K562 (cell line): Measurements from ENCODE around the gene ACSL6. TPM values are rescaled to one million over a fixed set of nuclear protein-coding genes. Genes with fewer than 3 reads are reported as not detected.
A peak's percentile ranks its signal among the peaks of the same experiment; 100 is the strongest.

Experiments used
- ATAC-seq: fragments of 200-7000 bp; cut with Tn5 transposase; 3 replicates; pipeline ENCODE4 v1.9.1; 2020; ENCODE audit warnings: moderate library complexity
- BruUV-seq: library from RNA; stranded (reverse); fragments of 400-500 nt; replicated peaks from 2 replicates; lab custom pipeline; 2021; lab: Mats Ljungman, UMichigan
- CTCF ChIA-PET: fragments of 300-600 bp; formaldehyde crosslinking; extraction: SDS; loops from one replicate; lab custom pipeline; 2021; ENCODE audit warnings: low intra/inter-chr PET ratio; lab: Yijun Ruan, JAX
- POLR2A ChIA-PET: fragments of 300-600, 350-650 bp; sonication (Branson Sonifier 250); formaldehyde crosslinking; extraction: SDS; loops from one replicate; lab custom pipeline; 2021; ENCODE audit warnings: antibody characterized with exemption, inconsistent platforms; lab: Yijun Ruan, JAX
- DNase-seq, 4 experiments: peaks; one replicate each; pipeline versions ENCODE4 v3.0.0 to v3.0.0-alpha.2; 2011 to 2018; ENCODE audit warnings: low spot score in 3 of 4, mixed read lengths in 3 of 4; ENCODE audit errors: extremely low read depth in 1 of 4
- FAIRE-seq: peaks from 2 replicates; lab custom pipeline; 2011; peaks lifted over from hg19 to GRCh38; lab: Jason Lieb, UNC
- H2AFZ ChIP-seq: 2 replicates; pipeline ENCODE4 v1.6.0; 2011; ENCODE audit warnings: low read depth, low read length, control low read depth, inconsistent platforms
- H3K27ac ChIP-seq: fragments of 200-600 bp; 3 replicates; pipeline ENCODE4 v1.8.0; 2011; ENCODE audit warnings: low read depth, mild to moderate bottlenecking, control low read depth, inconsistent platforms, low read length, moderate library complexity, mixed read lengths; ENCODE audit errors: extremely low read depth
- H3K27me3 ChIP-seq, 2 experiments: fragments of 300-600 bp in 1 of 2; 2 replicates in 1 of 2; 3 replicates in 1 of 2; pipeline versions ENCODE4 v1.6.0 to v1.8.0; 2011; ENCODE audit warnings: inconsistent platforms in 2 of 2, low read length in 2 of 2, mild to moderate bottlenecking in 1 of 2, mixed read lengths in 1 of 2, moderate library complexity in 1 of 2; ENCODE audit not compliant: control insufficient read depth in 2 of 2, insufficient read depth in 2 of 2
- H3K36me3 ChIP-seq: fragments of 300-600 bp; 3 replicates; pipeline ENCODE4 v1.8.0; 2011; ENCODE audit warnings: mild to moderate bottlenecking, low read length, inconsistent platforms; ENCODE audit not compliant: control insufficient read depth, insufficient read depth
- H3K4me1 ChIP-seq, 2 experiments: fragments of 200-600 bp in 1 of 2; replicated peaks in 1 of 2; 2 replicates in 1 of 2; 3 replicates in 1 of 2; pipeline versions ENCODE4 v1.5.1 to v1.8.0; 2011; ENCODE audit warnings: inconsistent platforms in 2 of 2, low read length in 2 of 2, mild to moderate bottlenecking in 1 of 2, mixed read lengths in 1 of 2, moderate library complexity in 1 of 2; ENCODE audit not compliant: control insufficient read depth in 2 of 2, insufficient read depth in 2 of 2
- H3K4me2 ChIP-seq: 2 replicates; pipeline ENCODE4 v1.6.1; 2011; ENCODE audit warnings: low read length, control low read depth, inconsistent platforms, mixed read lengths; ENCODE audit not compliant: insufficient read depth
- H3K4me3 ChIP-seq: fragments of 200-600 bp; sonication (generic), shearing (Covaris generic); 2 replicates; pipeline ENCODE4 v1.5.1; 2016; ENCODE audit warnings: control low read depth, inconsistent platforms
- H3K79me2 ChIP-seq: fragments of 200-600 bp; 3 replicates; pipeline ENCODE4 v1.8.0; 2011; ENCODE audit warnings: low read length, inconsistent platforms; ENCODE audit not compliant: control insufficient read depth, insufficient read depth
- H3K9ac ChIP-seq, 2 experiments: 2 replicates each; pipeline versions ENCODE4 v1.6.0 to v1.6.1; 2011; ENCODE audit warnings: low read depth in 2 of 2, low read length in 2 of 2, control low read depth in 1 of 2, inconsistent platforms in 1 of 2, mild to moderate bottlenecking in 1 of 2, mixed read lengths in 1 of 2; ENCODE audit not compliant: insufficient read depth in 1 of 2
- H3K9me1 ChIP-seq: one replicate; pipeline ENCODE4 v1.6.0; 2011; ENCODE audit warnings: inconsistent platforms, mild to moderate bottlenecking, low read length, moderate library complexity; ENCODE audit not compliant: control insufficient read depth, insufficient read depth
- H3K9me3 ChIP-seq: replicated peaks from 2 replicates; pipeline ENCODE4 v1.5.1; 2011; ENCODE audit warnings: low read depth, low read length, inconsistent platforms; ENCODE audit not compliant: control insufficient read depth, insufficient read depth
- H4K20me1 ChIP-seq: replicated peaks from 2 replicates; pipeline ENCODE4 v1.6.1; 2011; ENCODE audit warnings: low read length, inconsistent platforms, mixed read lengths; ENCODE audit not compliant: control insufficient read depth, insufficient read depth
- FOXK1 ChIP-seq: sonication (generic); formaldehyde crosslinking; IDR thresholded peaks from 2 replicates; pipeline ENCODE4 v1.8.0; 2022; ENCODE audit warnings: missing genetic modification reagents, mild to moderate bottlenecking, borderline replicate concordance
- ZBTB8A ChIP-seq: fragments of 450-650 bp; IDR thresholded peaks from 2 replicates; pipeline ENCODE4 v1.6.1; 2018; ENCODE audit warnings: mild to moderate bottlenecking, moderate library complexity; ENCODE audit not compliant: partially characterized antibody
- WGBS: fragments of 100-300 bp; shearing (Covaris generic); methylation state at CpG from one replicate; pipeline ENCODE4 v1.1.6; 2016; ENCODE audit warnings: low coverage, mixed read lengths; ENCODE audit not compliant: insufficient coverage; ENCODE audit errors: missing lambda C conversion rate; 5-methylcytosine and 5-hydroxymethylcytosine counted together
- in situ Hi-C: fragments of 300-500 bp; cut with MboI; formaldehyde crosslinking; loops from 4 replicates; pipeline ENCODE4 v1.15.0; 2018; ENCODE audit warnings: inconsistent platforms, mixed read lengths
- intact Hi-C: fragments of 100-400 bp; cut with micrococcal nuclease; formaldehyde crosslinking; loops from 2 replicates; pipeline ENCODE4 v1.14.2; 2022
- polyA plus RNA-seq, 8 experiments: library from polyadenylated mRNA; depleted of rRNA in 4 of 8; stranded (reverse) in 5 of 8; unstranded in 3 of 8; fragments of >200 nt; fragmentation: Nextera tagmentation in 2 of 8; fragmentation: Illumina TruSeq in 1 of 8; extraction: Ambion mirVana in 2 of 8; extraction: Trizol in 1 of 8; gene quantifications; 2 replicates each; pipeline versions ENCODE4 v1.2.1 to v1.2.3, GENCODE V29; 2011 to 2014; ENCODE audit warnings: inconsistent platforms in 1 of 8, missing spikeins in 1 of 8
- total RNA-seq, 7 experiments: library from RNA; depleted of rRNA in 6 of 7; stranded (reverse); fragments of >200 nt in 6 of 7; fragmentation: Illumina TruSeq in 2 of 7; extraction: Trizol in 2 of 7; gene quantifications; 2 replicates each; pipeline versions ENCODE4 v1.2.1 to v1.2.3, GENCODE V29; 2011 to 2021; ENCODE audit warnings: low replicate concordance in 1 of 7
- TF ChIP-seq, protein P1 (sequence below): sonication (generic); IDR thresholded peaks from 2 replicates; pipeline ENCODE4 v1.6.1; 2016

ACSL6 gene
- total and polyA plus RNA-seq, 9 of the 15 experiments (the other 6 are each of a cell fraction or from before 2014, with no cell fraction given), result 0.50 to 1.5 (median 0.69) TPM

DNA sequence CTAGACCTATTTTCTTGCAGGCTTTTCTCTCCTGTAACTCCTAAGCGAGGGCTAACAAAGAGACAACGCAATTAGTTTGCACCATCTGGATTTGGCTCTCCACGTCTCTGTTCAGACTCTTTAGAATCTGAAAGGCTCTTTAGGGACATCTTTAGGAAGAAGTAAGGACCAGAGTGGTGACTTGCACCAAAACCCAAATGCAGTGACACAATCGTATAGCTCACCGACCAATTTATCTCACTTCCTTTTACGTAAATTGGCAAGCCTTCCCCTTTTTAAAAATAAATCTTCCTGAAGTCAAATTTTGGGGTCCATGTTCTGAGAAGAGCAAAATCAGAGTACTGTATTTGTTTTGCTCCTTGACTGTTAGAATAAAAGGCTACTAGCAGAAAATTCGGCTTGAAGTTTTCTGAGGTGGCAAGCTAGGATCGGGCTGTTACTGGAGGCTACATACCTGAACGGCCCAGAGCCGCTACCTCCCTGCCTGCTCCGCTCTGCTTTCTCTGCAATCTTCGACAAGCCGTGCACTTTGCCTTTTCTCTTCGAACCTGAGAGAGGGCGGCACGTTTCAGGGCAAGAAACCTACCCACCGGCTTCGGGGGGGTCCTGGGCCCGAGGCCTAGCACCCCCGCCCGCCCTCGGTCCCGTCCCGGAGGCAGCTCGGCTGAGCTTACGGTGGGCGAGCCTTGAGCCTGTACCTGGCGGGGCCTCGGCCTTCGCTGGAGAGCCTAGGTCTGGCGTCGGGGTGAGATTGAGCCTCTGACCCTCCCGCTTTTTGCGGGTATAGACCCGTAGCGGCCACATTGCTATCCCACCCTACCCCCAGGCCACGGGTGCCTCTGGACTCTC lies 66.5 kb downstream of the ACSL6 start:
- Histone ChIP-seq H3K9me3 (no peaks in the 10 kb centered on the region), H3K27me3 (no peaks in the 10 kb centered on the region), H3K9ac (no peak overlapping the region), H3K4me1 (peaks cover 0 to 8% of the 10 kb centered on the region in 2 experiments; a peak in 1 of 5 replicates), H3K9me1 (no peaks in the 10 kb centered on the region), H3K4me2 (no peak overlapping the region), H2AFZ (peak overlapping the region; percentile 15; the same call in 1 of the 2 replicates), H3K36me3 (no peaks in the 10 kb centered on the region), H3K79me2 (no peaks in the 10 kb centered on the region), H4K20me1 (no peaks in the 10 kb centered on the region), H3K4me3 (no peak overlapping the region), H3K27ac (no peak overlapping the region)
- CTCF ChIA-PET, result no interaction called here
- FAIRE-seq (no peak), DNase-seq (no peak), ATAC-seq (no peak)
- intact Hi-C loops (no loop called here), in situ Hi-C loops (no loop called here)
- TF ChIP-seq FOXK1 (CRISPR knock-in tag), result no peak
- POLR2A ChIA-PET, result no interaction called here
- BruUV-seq, result no TSS peak
- 74% methylated on average over 31 of the region's 37 CpGs for WGBS

DNA sequence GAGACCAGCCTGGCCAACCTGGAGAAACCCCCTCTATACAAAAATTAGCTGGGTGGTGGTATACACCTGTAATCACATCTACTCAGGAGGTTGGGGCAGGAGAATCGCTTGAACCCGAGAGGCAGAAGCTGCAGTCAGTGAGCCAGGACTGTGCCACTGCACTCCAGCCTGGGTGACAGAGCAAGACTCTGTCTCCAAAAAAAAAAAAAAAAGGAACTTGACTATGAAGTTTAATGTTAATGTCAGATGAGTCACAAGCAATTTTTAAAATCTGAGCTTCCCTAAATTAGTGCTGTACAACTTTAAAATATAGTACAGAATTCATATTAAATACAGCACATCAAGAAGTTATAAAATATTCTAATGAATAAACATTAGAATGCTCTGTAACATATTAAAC lies 67.5 kb downstream of the ACSL6 start:
- no TSS peak for BruUV-seq
- Histone ChIP-seq H3K4me2 (no peak overlapping the region), H3K9ac (no peak overlapping the region), H3K27me3 (no peaks in the 10 kb centered on the region), H3K36me3 (no peaks in the 10 kb centered on the region), H3K9me3 (no peaks in the 10 kb centered on the region), H4K20me1 (no peaks in the 10 kb centered on the region), H3K4me3 (no peak overlapping the region), H3K4me1 (peaks cover 0 to 8% of the 10 kb centered on the region in 2 experiments; a peak in 1 of 5 replicates), H3K79me2 (no peaks in the 10 kb centered on the region), H3K27ac (no peak overlapping the region), H2AFZ (no peak overlapping the region), H3K9me1 (no peaks in the 10 kb centered on the region)
- in situ Hi-C loops (no loop called here), intact Hi-C loops (no loop called here)
- 13% methylated on average over 2 of the region's 2 CpGs for WGBS
- ChIA-PET POLR2A (interaction anchor here (0.6 kb wide), 1 partner anchor 84 kb away, joined by 5 read pairs; no protein-coding TSS in a partner anchor), CTCF (no interaction called here)
- DNase-seq (no peak), ATAC-seq (no peak), FAIRE-seq (no peak)
- TF ChIP-seq, protein P1, sequence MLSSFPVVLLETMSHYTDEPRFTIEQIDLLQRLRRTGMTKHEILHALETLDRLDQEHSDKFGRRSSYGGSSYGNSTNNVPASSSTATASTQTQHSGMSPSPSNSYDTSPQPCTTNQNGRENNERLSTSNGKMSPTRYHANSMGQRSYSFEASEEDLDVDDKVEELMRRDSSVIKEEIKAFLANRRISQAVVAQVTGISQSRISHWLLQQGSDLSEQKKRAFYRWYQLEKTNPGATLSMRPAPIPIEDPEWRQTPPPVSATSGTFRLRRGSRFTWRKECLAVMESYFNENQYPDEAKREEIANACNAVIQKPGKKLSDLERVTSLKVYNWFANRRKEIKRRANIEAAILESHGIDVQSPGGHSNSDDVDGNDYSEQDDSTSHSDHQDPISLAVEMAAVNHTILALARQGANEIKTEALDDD, result no peak
- no peak for TF ChIP-seq ZBTB8A
